Activated CD4-positive, alpha-beta T cell treated with anti-CD3 and anti-CD28 coated beads, Interleukin-2, amount 50 U/mL, for 24 hours (primary cell): ENCODE measurements around the gene SMC6.

Source experiments
- DNase-seq, 2 donors: peaks; one replicate each; pipeline ENCODE4 v3.0.0-alpha.2; 2020; ENCODE audit warnings: low read depth in 1 of 2, low spot score in 1 of 2

SMC6 gene

GRCh38 chr2:17765398-17765797 is 11.8 kb upstream of the SMC6 start:
- no peak for DNase-seq

GRCh38 chr2:17763641-17764333 is 10.2 kb upstream of the SMC6 start:
- no peak for DNase-seq

GRCh38 chr2:17762451-17762850 is 8.8 kb upstream of the SMC6 start:
- DNase-seq, result no peak

- no peak for DNase-seq
Observed at GRCh38 chr2:17759805-17760204, 6.2 kb upstream of the SMC6 start.

- no peak for DNase-seq
Observed at GRCh38 chr2:17758118-17758517, 4.5 kb upstream of the SMC6 start.

- DNase-seq, result no peak
Observed at GRCh38 chr2:17757321-17757720, 3.7 kb upstream of the SMC6 start.

- no peak for DNase-seq
Observed at GRCh38 chr2:17756668-17757067, 3.1 kb upstream of the SMC6 start.

GRCh38 chr2:17754773-17755425 is 1.3 kb upstream of the SMC6 start:
- no peak for DNase-seq

- DNase-seq, result peak in 1 of 2 donors; percentile 10
Observed at GRCh38 chr2:17752892-17753802, 463 bp downstream of the SMC6 start.

- DNase-seq, result no peak
Observed at GRCh38 chr2:17752246-17752645, 1.4 kb downstream of the SMC6 start.

GRCh38 chr2:17749753-17750438 is 3.7 kb downstream of the SMC6 start:
- DNase-seq, result no peak

- no peak for DNase-seq
Observed at GRCh38 chr2:17748745-17749144, 4.9 kb downstream of the SMC6 start.

GRCh38 chr2:17747684-17748452 is 5.7 kb downstream of the SMC6 start:
- no peak for DNase-seq

- no peak for DNase-seq
Observed at GRCh38 chr2:17740203-17740602, 13.4 kb downstream of the SMC6 start.

GRCh38 chr2:17736989-17737388 is 16.6 kb downstream of the SMC6 start:
- DNase-seq, result no peak

GRCh38 chr2:17735864-17736263 is 17.7 kb downstream of the SMC6 start:
- DNase-seq, result no peak

- no peak for DNase-seq
Observed at GRCh38 chr2:17733599-17733998, 20.0 kb downstream of the SMC6 start.

- DNase-seq, result no peak
Observed at GRCh38 chr2:17729880-17730279, 23.7 kb downstream of the SMC6 start.

GRCh38 chr2:17728210-17728609 is 25.4 kb downstream of the SMC6 start:
- DNase-seq, result no peak

GRCh38 chr2:17719562-17720371 is 33.8 kb downstream of the SMC6 start:
- DNase-seq, result no peak
